Left renal cortex interstitium (tissue), 4 donors: Measurements from ENCODE around the gene SLC29A3. TPM values are rescaled to one million over a fixed set of nuclear protein-coding genes. Genes with fewer than 3 reads are reported as not detected.

ENCODE experiments used
- DNase-seq, 4 donors: peaks; one replicate each; pipeline ENCODE4 v3.0.0-alpha.2; 2013; ENCODE audit warnings: low read depth in 4 of 4, low spot score in 2 of 4, missing footprints in 1 of 4
- polyA plus RNA-seq, 4 donors: library from polyadenylated mRNA; unstranded; fragments of 120-200 nt; gene quantifications; one replicate each; pipeline ENCODE4 v1.2.1, GENCODE V29; 2013; ENCODE audit not compliant: insufficient read length in 4 of 4

SLC29A3 gene
- polyA plus RNA-seq, 4 donors = 6.8 to 9.3 (median 7.9) TPM

DNA sequence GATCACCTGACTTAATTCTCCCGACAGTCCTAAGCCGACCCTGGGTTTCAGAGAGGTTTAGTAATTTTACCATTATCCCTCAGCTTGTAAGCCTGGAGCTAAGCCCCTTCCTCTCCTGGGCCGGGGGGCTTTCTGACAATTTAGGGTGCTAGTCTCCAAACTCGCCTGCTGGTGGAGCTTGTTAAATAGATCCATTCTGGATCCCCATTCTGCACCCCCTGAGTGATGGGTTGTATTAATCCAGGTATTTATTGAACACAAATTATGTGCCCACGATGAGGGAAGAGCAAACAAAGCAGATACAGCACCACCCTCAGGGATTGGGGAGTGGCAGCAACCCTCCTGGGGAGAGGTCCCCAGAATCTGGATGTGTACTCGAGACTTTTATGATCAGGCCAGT, 1.3 kb upstream of the SLC29A3 start:
- DNase-seq = no peak

- no peak for DNase-seq
Observed at GRCh38 chr10:71319800-71320392, 837 bp downstream of the SLC29A3 start.

DNA sequence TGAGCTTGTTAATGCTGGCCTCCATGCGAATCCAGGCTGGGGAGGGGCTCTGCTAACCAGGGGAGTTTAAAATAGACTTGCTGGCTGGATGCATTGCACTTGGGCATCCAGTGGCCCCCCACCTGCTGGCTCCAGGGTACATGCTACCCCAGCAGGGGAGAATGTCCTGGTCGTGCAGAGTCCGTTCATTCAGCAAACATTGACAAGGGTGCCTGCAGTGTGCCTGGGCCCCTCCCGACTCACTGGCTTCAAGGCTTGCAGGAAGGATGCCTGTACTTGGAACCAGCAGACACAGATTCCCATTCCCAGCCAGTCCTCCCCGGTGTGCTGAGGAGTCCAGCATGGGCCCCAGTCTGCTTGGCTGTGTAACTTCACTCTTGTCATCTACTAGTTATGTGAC, 1.5 kb downstream of the SLC29A3 start:
- no peak for DNase-seq

GRCh38 chr10:71321386-71321785, 2.3 kb downstream of the SLC29A3 start:
- DNase-seq = no peak

- DNase-seq = no peak
Observed at GRCh38 chr10:71323407-71323806, 4.3 kb downstream of the SLC29A3 start.

- no peak for DNase-seq
Observed at GRCh38 chr10:71324743-71325142, 5.7 kb downstream of the SLC29A3 start.

- no peak for DNase-seq
Observed at GRCh38 chr10:71325267-71325666, 6.2 kb downstream of the SLC29A3 start.

DNA sequence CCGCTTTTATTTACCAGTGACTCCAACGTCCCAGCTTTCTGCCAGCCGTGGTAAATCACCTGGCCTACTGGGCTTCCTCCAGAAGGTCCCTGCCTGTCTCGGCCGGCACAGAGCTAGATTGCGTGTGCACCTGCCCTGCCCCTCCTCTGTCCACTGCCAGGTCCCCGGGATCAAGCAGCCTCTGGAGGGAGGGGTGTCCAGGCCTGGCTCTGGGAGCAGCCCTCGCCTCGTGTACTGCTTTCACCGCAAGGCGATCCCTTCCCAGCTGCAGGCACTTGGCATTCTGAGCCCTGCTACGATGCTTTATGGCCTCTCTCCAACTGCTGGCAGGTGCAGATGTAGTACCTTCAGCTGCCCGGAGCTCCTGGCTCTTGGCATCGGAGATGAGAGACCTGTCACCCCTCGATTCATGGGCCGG, 7.4 kb downstream of the SLC29A3 start:
- no peak for DNase-seq

DNA sequence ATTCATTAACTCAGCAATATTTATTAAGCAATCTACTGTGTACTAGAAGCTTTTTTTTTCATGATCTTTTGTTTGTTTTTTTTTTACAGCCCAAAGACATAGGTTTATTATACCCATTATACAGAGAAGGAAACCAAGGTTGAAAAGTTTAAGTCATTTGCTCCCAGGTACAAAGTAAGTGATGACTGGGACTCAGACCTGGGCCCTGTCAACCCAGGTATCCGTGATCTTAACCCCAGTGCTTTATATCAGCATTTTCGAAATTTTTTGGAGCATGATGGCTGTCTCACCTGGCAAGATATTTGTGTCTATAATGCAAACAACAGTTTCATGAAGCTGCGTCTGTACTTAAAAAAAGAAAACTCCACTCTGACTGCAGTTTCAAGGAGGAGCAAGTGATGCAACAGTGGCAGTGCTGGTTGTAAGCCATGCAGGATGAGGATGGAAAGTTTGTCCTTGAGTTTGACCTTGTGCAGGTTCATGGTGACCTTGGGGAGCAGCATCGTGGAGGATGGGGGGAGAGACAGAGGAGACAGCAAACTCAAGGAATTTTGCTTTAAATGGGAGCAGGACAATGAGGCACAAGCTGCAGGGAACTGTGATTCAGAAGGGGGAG, 11.8 kb downstream of the SLC29A3 start:
- DNase-seq = no peak

GRCh38 chr10:71331736-71332135, 12.7 kb downstream of the SLC29A3 start:
- DNase-seq = no peak

DNA sequence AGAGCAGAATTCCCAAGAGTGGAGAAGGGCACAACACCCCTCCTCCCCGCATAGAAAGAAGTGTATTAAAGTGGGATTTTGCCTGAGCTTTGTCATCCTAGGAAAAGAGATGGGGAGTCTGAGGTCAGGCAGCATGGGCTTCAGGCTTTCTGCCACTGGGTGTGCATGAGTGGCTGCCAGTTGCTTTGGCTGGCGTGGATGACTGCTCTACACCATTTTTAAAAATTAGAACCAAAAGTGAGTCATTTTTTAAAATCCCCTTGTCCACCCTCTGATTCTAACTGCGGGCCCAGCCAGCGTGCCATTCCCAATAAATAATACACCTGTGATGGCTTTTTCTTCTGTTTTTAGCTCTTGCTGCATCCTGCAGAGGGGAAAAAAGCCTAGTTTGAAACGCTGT, 13.4 kb downstream of the SLC29A3 start:
- DNase-seq = no peak

DNA sequence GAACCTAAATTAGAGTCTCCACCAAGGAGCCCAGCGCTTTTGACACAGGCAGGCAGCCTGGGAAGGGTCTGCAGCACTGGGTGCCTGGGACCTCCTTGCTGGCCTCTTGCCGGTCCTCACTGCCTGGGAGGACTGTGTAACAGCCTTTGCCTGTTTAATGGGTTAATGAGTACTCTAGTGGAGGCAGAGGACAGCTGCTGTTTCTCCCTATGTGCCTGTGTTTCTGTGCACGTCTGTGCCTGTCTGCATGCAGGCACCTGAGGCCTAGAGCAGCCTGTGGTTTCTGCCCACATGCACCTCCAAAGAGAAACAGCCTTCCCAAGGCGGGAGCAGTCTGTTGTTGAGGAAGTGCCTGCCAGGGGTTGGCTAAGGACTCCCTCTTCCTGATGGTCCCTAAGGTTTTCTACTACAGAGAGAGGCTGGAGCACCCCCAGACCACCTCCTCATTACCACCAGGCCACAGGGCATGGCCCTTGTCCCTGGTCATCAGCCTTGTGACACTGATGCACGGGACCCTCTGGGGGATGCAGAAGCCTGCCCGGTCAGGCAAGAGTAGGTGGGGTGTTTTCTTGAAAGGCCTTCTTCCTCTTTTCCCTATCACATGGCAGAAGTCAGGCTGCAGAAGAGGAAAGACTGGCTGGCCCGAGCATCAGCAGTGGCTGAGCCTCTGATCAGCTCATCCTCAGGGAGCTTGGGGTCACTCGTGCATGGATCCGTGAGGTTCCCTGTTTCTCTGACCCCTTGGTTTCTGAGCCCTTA, 14.2 kb downstream of the SLC29A3 start:
- DNase-seq = no peak

GRCh38 chr10:71334221-71334791, 15.2 kb downstream of the SLC29A3 start:
- no peak for DNase-seq

DNA sequence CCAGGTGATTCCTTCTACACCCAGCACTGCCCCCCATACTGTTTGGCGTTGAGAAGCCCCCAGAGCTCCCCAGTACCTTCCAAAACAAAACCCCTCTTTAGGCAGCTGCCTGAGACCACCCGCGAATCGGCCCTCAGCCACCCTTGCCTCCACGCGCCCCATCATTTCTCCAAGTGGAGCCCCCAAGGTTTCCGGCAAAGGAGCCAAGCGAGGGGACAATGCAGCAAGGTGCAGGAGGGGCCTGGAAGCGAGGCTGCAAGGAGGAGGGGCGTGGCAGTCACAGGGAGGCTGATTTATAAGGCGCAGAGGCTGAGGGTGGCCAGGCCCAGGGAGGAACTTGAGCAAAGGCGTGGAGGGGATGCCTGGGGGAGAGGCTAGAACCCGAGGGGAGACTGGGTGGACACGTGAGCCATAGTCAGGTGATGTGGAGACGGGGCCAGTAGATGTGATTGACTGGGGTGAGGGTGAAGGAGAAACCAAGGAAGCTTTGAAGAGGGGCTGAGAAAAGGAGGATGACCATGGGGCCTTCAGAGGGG, 16.2 kb downstream of the SLC29A3 start:
- DNase-seq = no peak

GRCh38 chr10:71336632-71337031, 17.6 kb downstream of the SLC29A3 start:
- DNase-seq = no peak

GRCh38 chr10:71337219-71337701, 18.2 kb downstream of the SLC29A3 start:
- DNase-seq = peak in 1 of 4 donors; percentile 55

GRCh38 chr10:71338728-71339495, 19.9 kb downstream of the SLC29A3 start:
- DNase-seq = no peak

GRCh38 chr10:71339796-71340589, 20.9 kb downstream of the SLC29A3 start:
- DNase-seq = no peak

DNA sequence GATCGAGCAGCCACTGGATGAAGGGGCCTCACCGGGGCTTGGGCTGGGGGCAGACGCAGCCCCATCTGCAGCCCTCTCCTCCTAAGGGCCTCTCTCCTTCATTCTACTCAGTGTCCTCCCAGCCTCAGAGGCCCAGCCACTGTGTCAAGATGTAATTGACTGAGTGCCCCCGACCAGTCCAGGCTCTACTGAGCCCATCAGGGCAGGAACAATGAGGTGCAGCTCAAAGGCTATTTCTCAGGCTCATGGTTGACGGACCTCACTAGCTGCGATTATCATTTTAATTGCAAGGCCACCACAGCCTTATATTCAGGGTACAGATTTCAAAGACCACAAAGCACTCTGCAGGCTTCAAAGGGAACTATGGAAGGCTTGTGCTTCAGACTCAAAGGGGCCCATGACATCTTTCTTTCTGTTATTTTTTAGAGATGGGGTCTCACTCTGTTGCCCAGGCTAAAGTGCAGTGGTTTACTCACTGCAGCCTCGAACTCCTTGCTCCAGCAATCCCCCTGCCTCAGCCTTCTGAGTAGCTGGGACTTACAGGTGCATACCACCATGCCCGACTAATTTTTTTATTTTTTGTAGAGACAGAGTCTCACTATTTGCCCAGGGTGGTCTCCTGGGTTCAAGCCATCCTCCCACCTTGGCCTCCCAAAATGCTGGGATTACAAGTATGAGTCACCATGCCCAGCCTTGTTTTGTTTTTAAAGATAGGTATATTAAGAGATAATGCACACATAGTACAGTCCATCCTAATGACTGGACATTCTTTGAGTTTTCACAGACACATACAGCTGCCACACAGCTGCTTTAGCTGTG, 23.7 kb downstream of the SLC29A3 start:
- no peak for DNase-seq
